22Rv1 (cell line): Measurements from ENCODE around the gene RNF114.

Source experiments
- CTCF ChIP-seq: fragments of 450-650 bp; IDR thresholded peaks from 2 replicates; pipeline ENCODE4 v1.5.1; 2017; ENCODE audit warnings: mild to moderate bottlenecking
- ZFX ChIP-seq: fragments of 450-650 bp; IDR thresholded peaks from 2 replicates; pipeline ENCODE4 v1.6.1; 2017; ENCODE audit warnings: antibody characterized with exemption, borderline replicate concordance

GRCh38 chr20:49906615-49907154 lies 29.5 kb upstream of the RNF114 start:
- TF ChIP-seq CTCF (no peak), ZFX (no peak)
